Sigmoid colon (tissue), 7 donors: ENCODE measurements around the gene STK11IP. TPM values are rescaled to one million over a fixed set of nuclear protein-coding genes. Genes with fewer than 3 reads are reported as not detected.

ENCODE experiments used
- DNase-seq: peaks from one replicate; pipeline ENCODE4 v3.0.0-alpha.2; 2019
- H3K27ac ChIP-seq, 4 donors: fragments of 200-600 bp; sonication (generic); one replicate each; pipeline ENCODE4 v1.5.1; 2016 to 2019; ENCODE audit warnings: mild to moderate bottlenecking in 1 of 4
- H3K27me3 ChIP-seq, 3 donors: fragments of 200-600 bp; sonication (generic); one replicate each; pipeline ENCODE4 v1.5.1; 2019; ENCODE audit warnings: mild to moderate bottlenecking in 1 of 3
- H3K36me3 ChIP-seq, 4 donors: fragments of 200-600 bp; sonication (generic); one replicate each; pipeline ENCODE4 v1.5.1; 2016 to 2019
- H3K4me1 ChIP-seq, 4 donors: fragments of 200-600 bp; sonication (generic); one replicate each; pipeline ENCODE4 v1.5.1; 2017 to 2019
- H3K4me3 ChIP-seq, 4 donors: fragments of 200-600 bp; sonication (generic); one replicate each; pipeline ENCODE4 v1.5.1; 2017 to 2019; ENCODE audit warnings: mild to moderate bottlenecking in 2 of 4, moderate library complexity in 1 of 4
- H3K9me3 ChIP-seq, 4 donors: fragments of 200-600 bp in 3 of 4; sonication (generic) in 3 of 4; one replicate each; pipeline versions ENCODE4 v1.5.1 to v1.6.1; 2013 to 2019
- EP300 ChIP-seq, 4 donors: sonication (generic); formaldehyde crosslinking; IDR thresholded peaks; one replicate each; pipeline ENCODE4 v1.6.1; 2017; ENCODE audit warnings: antibody characterized with exemption in 4 of 4
- POLR2A ChIP-seq, 2 donors: fragments of 450-650 bp; IDR thresholded peaks; one replicate each; pipeline ENCODE4 v1.6.1; 2016; ENCODE audit warnings: antibody characterized with exemption in 2 of 2, mild to moderate bottlenecking in 2 of 2, moderate library complexity in 2 of 2
- POLR2AphosphoS5 ChIP-seq, 4 donors: sonication (generic); formaldehyde crosslinking; IDR thresholded peaks; one replicate each; pipeline ENCODE4 v1.6.1; 2017; ENCODE audit warnings: antibody characterized with exemption in 4 of 4
- WGBS, 2 donors: extraction: QIAGEN DNeasy Blood & Tissue Kit; methylation state at CpG; one replicate each; pipeline ENCODE4 v1.1.7; 2013; 5-methylcytosine and 5-hydroxymethylcytosine counted together
- intact Hi-C: fragments of 100-400 bp; cut with DNase I; formaldehyde crosslinking; loops from one replicate; pipeline ENCODE4 v1.15.1; 2023
- polyA plus RNA-seq, 3 donors: library from polyadenylated mRNA; stranded (reverse); fragments of 200-250 nt; gene quantifications; one replicate each; pipeline ENCODE4 v1.2.3, GENCODE V29; 2013
- total RNA-seq, 4 donors: library from RNA; depleted of rRNA; stranded (reverse); fragments of >200 nt; gene quantifications; one replicate each; pipeline ENCODE4 v1.1.0, GENCODE V29; 2016
- TF ChIP-seq, protein P1 (sequence below), 4 experiments: fragments of 450-650 bp in 3 of 4; fragments of 200-600 bp in 1 of 4; IDR thresholded peaks; one replicate each; pipeline ENCODE4 v1.5.1; 2016 to 2019; ENCODE audit warnings: antibody characterized with exemption in 4 of 4, mild to moderate bottlenecking in 3 of 4, moderate library complexity in 2 of 4
- donor health status: healthy with polysubstance abuse.
- donor health status: Bipolar disorder and iron deficiency.
- donor health status: healthy.

Gene STK11IP
- total and polyA plus RNA-seq, 7 donors: 6.9 to 36.7 (median 10.8) TPM

DNA sequence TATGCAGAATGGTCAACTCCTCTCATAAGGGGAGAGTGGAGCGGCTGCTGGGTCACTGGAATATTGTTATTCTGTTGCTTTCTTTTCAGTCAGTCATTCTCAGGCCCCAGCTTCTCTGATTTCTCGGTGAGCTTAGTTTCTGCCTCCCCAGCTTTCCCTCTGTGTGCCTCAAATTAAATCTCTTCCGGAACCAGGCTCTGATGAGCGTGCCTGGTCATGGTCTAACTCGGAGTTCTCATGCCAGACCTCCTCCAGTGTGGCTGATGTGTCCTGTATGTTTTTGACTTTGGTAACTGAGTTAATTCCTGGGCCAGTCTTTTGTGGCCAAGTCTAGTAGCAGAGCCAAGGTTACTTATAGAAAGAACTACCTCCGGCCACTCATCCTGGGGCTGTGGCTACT lies 4.9 kb upstream of the STK11IP start:
- Histone ChIP-seq H3K9me3 (no peaks in the 10 kb centered on the region), H3K4me1 (peaks cover 0 to 10% (median 4%) of the 10 kb centered on the region in 4 donors)

DNA sequence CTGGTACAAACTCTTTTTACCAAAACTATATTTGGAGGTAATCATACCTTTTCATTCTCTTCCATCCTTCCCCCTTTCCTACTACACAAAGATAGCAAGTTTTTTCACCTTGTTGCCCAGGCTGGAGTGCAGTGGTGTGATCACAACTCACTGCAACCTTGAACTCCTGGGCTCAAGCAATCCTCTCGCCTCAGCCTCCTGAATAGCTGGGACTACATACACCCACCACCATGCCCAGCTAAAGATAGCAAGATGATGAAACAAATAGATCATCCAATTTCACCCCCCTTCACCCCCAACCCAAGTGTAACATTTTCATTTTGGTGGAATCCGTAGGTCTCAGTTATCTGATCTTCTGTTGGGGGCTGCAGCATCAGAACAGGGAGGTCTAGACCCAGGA lies 4.5 kb upstream of the STK11IP start:
- 84 to 91% methylated on average over 2 of the region's 2 CpGs for WGBS, 2 donors
- Histone ChIP-seq H3K36me3 (no peaks in the 10 kb centered on the region), H3K27ac (no peak overlapping the region), H3K9me3 (no peaks in the 10 kb centered on the region), H3K4me1 (peaks cover 0 to 12% (median 4%) of the 10 kb centered on the region in 4 donors), H3K27me3 (no peaks in the 10 kb centered on the region), H3K4me3 (no peak overlapping the region)
- TF ChIP-seq EP300 (IDR thresholded peaks at IDR 0.05) (no peak), POLR2A (IDR thresholded peaks at IDR 0.05) (no peak), POLR2AphosphoS5 (IDR thresholded peaks at IDR 0.05) (no peak)
- TF ChIP-seq, protein P1, sequence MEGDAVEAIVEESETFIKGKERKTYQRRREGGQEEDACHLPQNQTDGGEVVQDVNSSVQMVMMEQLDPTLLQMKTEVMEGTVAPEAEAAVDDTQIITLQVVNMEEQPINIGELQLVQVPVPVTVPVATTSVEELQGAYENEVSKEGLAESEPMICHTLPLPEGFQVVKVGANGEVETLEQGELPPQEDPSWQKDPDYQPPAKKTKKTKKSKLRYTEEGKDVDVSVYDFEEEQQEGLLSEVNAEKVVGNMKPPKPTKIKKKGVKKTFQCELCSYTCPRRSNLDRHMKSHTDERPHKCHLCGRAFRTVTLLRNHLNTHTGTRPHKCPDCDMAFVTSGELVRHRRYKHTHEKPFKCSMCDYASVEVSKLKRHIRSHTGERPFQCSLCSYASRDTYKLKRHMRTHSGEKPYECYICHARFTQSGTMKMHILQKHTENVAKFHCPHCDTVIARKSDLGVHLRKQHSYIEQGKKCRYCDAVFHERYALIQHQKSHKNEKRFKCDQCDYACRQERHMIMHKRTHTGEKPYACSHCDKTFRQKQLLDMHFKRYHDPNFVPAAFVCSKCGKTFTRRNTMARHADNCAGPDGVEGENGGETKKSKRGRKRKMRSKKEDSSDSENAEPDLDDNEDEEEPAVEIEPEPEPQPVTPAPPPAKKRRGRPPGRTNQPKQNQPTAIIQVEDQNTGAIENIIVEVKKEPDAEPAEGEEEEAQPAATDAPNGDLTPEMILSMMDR (IDR thresholded peaks at IDR 0.05): no peak
- intact Hi-C loops: no loop called here
- no peak for DNase-seq

More for the DNA sequence above, 4.9 kb upstream of the STK11IP start:
- H3K27ac ChIP-seq: no peak overlapping the region
- DNase-seq: no peak
- no peaks in the 10 kb centered on the region for H3K27me3 ChIP-seq
- TF ChIP-seq EP300 (IDR thresholded peaks at IDR 0.05) (no peak), POLR2A (IDR thresholded peaks at IDR 0.05) (no peak), POLR2AphosphoS5 (IDR thresholded peaks at IDR 0.05) (no peak)
- TF ChIP-seq, protein P1 (IDR thresholded peaks at IDR 0.05): no peak
- H3K36me3 ChIP-seq: no peaks in the 10 kb centered on the region
- intact Hi-C loops: no loop called here
- H3K4me3 ChIP-seq: no peak overlapping the region
- 87 to 91% methylated on average over 6 of the region's 6 CpGs for WGBS, 2 donors

DNA sequence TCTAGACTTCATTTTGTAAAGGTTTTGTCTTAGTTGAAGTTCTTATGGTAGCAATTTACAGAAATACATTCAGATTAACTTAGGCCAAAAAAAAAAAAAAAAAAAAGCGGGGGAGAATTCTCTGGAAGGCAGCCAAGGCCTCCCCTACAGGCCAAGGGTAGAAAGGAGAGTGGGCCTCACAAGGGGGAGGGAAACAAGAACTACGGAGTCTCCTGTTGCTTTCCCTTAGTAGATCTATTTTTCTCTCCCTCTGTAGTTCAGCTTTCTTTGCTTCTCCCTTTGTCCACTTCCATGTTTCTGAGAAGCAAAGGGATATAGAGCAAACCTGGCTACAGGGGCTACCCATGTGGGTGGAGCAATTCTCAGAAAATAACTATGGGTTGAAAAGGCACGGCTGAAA lies 2.4 kb upstream of the STK11IP start:
- TF ChIP-seq POLR2AphosphoS5 (IDR thresholded peaks at IDR 0.05) (no peak), EP300 (IDR thresholded peaks at IDR 0.05) (no peak), POLR2A (IDR thresholded peaks at IDR 0.05) (no peak)
- TF ChIP-seq, protein P1 (IDR thresholded peaks at IDR 0.05): no peak
- DNase-seq: no peak
- H3K27ac ChIP-seq: peak overlapping the region in 1 of 4 donors; percentile 94

DNA sequence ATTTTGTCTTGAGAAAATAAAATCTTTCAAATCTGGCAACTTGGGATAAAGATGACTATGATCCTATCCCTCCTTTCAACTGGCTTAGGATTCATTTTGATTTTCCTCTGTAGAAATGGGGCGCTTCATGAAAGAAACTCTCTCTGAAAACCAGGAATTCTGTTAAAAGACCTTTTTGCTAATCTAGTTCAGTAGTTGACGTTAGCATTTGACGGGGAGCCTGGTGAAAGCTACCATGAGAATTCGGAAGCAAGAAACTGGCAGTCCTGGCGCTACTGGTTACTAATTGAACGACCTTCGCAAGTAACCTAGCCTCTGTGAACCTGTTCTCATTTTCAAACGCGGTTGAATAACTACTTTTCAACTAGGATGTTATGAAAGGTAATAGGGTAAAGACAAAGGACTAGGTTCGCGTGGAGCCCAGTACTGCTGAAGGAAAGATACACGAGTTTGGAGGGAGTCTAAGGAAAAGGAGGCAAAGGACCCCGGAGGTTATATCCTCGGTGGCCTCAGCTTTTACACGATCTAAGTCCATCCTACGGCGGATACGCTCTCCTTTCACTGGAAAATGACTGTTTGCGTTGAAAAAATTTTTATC lies 604 bp upstream of the STK11IP start:
- H3K4me1 ChIP-seq: peaks cover 0 to 20% (median 11%) of the 10 kb centered on the region in 4 donors
- peak overlapping the region; percentile 66 to 76 (median 72) for H3K4me3 ChIP-seq
- 7 to 18% methylated on average over 19 of the region's 19 CpGs for WGBS, 2 donors
- H3K9me3 ChIP-seq: no peaks in the 10 kb centered on the region
- peak overlapping the region; percentile 80 to 94 (median 92) for H3K27ac ChIP-seq
- intact Hi-C loops: loop anchor here (1.0 kb wide), 3 partner anchors 26 to 45 kb away; partner anchors contain the start of gene OBSL1
- H3K36me3 ChIP-seq: peaks cover 0 to 13% (median 7%) of the 10 kb centered on the region in 4 donors
- DNase-seq: no peak
- TF ChIP-seq POLR2A (IDR thresholded peaks at IDR 0.05) (no peak), EP300 (IDR thresholded peaks at IDR 0.05) (no peak), POLR2AphosphoS5 (IDR thresholded peaks at IDR 0.05) (no peak)
- TF ChIP-seq, protein P1 (IDR thresholded peaks at IDR 0.05): no peak
- no peaks in the 10 kb centered on the region for H3K27me3 ChIP-seq

More for the DNA sequence above, 2.4 kb upstream of the STK11IP start:
- no peak overlapping the region for H3K4me3 ChIP-seq
- H3K27me3 ChIP-seq: no peaks in the 10 kb centered on the region
- intact Hi-C loops: no loop called here
- H3K4me1 ChIP-seq: peaks cover 0 to 20% (median 11%) of the 10 kb centered on the region in 4 donors
- WGBS, 2 donors: 40 to 71% methylated on average over 3 of the region's 3 CpGs
- no peaks in the 10 kb centered on the region for H3K9me3 ChIP-seq
- no peaks in the 10 kb centered on the region for H3K36me3 ChIP-seq
